NCI-H1092 treated with DMSO at 0.1 percent for 48 hours (cell line): ENCODE results near the gene GSTM1.

Source experiments
- DNase-seq: peaks from one replicate; lab custom pipeline; 2025; lab: John Stamatoyannopoulos, UW

The GSTM1 gene

DNA sequence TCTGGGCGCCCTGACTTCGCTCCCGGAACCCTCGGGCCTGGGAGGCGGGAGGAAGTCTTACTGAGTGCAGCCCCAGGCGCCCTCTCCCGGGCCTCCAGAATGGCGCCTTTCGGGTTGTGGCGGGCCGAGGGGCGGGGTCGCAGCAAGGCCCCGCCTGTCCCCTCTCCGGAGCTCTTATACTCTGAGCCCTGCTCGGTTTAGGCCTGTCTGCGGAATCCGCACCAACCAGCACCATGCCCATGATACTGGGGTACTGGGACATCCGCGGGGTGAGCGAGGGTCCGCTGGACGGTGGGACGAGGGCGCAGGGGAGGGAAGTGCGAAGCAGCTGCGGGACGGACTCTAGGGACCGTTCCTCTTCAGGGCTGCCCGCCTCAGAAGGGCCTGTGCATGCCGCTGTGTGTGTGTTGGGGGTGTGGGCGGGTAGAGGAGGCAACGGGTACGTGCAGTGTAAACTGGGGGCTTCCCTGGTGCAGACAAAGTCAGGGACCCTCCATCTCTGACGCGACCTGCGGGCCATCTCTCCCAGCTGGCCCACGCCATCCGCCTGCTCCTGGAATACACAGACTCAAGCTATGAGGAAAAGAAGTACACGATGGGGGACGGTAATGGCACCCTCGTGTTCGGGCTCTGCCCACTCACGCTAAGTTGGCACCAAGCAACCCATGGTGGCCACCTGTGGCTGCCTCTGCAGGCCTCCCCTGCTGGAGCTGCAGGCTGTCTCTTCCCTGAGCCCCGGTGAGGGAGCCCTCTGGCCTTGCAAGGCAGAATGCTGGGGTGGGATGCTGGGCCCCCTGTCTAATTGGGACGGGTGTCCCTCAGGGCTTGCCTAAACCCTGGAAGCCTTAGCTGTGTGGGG lies at the start of gene GSTM1:
Gene GSTM1, plus strand, starts transcription at position 177 of the 859 bp plus-strand sequence. Its CDS starts 57 bp downstream, at position 234.
- DNase-seq: no peak

DNA sequence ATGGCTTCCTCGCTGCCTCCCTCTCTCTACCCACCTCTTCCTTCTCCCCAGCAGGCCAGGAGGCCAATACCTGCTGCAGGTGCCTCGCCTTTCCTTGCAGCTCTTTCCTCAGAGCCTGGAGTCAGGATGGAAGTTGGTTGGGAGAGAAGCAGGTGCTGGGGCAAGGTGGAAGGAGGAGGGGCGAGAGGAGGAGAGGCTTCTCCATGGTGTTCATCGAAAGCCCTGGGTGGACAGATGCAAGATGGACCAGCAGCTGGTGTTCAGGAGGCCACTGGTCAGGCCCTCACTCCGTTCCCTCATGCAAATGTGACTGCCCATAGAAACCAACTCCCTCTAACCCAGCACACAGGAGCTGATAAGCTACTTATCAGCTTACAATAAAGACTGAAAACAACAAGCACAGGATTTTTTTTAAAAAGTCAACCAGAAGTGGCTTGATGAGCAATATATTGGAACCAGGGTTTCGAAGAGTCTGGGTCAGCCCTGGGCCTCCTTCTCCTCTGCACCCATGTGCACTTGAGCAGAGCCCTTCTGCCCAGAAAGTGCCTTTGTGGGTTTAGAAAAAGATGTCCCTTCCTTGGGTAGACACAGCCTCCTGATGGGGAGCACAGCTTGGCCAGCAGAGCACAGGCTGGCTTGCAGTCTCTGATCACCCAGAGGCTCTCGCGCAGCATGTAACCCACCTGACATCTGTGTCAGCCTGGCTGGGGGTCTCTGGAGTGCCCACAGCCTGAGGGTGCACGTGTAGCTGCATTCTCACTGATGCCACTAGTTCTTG lies 48.4 kb upstream of the GSTM1 start:
- no peak for DNase-seq

DNA sequence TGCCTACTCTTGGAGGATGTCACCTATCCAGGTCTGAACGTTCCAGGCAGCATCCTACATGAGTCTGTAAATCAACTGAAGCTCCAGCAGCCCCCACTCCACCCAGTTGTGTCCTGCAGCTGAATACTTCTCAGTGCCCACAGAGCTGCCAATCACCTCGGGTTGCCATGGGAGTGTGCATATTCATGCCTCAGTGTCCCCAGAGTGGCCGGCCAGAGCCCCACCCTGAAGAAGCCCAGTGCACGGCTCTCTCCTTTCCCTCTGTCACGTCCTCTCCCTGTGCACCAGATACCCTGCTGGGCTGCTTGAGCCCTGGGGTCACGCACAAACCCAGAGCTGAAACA lies 47.8 kb upstream of the GSTM1 start:
- DNase-seq: no peak

DNA sequence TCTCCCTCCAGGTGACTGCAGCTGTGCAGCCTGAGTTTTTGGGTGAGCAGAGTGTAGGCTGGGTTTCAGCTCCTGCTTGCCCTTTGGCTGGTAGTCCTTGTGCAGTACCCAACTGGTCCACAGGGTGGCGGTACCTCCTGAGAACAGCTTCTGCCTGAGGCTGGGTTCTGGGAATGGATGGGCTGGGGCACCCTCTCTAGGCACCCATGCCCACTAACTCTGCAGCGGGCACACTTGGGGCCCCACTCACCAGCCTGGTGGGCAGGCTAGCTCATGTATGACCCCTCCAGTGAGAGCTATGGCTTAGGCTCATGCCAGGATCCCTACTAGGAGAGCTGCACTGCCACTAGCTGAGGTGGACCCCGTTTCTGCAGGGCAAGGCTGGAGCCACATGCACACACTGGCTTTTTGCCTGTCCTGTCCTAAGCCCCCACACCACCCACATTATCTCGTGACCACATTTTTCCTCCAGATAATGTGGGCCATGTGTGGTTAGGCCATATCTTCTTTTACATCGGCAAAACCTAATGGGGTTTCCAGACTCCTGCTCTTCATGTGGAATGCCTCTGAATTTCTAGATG lies 47.2 kb upstream of the GSTM1 start:
- peak; percentile 45 for DNase-seq

DNA sequence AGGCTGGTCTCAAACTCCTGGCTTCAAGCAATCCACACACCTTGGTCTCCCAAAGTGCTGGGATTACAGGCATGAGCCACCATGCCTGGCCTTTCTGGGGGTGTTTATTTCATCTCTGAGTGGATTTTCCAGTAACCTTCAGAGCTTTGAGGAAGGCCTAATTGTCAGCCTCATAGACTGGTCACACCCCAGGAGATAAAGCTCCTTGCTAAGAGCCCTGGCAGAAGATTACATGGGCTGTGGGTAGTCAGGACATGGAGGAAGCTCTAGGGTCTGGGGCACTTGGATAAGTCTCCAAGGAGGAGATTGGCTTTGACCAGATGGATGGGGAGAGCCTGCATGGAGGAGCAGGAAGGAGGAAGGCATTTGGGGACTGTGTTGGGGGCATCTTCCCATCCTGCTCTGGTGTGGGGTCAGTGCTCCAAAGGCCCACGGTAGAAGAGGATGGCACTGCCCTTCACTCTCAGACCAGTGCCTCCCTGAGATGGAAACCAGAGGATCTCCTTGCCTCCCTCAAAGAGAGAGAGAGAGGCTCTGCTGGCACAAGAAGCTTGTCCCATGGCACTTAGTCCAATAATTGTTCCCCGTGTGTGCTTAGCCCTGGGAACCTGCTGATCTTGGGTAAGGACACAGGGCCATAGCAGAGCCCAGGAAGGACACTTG lies 46.4 kb upstream of the GSTM1 start:
- no peak for DNase-seq

DNA sequence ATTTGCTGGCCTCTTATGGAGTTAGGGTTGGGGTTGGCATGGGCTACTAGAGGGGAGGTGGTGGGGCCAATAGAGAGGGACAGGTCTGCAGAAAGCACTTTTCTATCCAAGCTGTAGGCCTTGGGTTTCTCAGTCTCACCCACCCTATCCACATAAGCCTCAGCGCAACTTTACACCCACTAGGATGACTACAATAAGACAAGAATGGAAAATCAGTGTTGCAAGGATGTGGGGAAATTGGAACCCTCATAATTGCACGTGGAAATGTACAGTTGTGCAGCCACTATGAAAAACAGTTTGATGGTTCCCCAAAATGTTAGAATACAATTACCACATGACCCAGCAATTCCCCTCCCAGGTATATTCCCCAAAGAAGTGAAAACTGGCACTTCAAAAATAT lies 45.8 kb upstream of the GSTM1 start:
- no peak for DNase-seq

DNA sequence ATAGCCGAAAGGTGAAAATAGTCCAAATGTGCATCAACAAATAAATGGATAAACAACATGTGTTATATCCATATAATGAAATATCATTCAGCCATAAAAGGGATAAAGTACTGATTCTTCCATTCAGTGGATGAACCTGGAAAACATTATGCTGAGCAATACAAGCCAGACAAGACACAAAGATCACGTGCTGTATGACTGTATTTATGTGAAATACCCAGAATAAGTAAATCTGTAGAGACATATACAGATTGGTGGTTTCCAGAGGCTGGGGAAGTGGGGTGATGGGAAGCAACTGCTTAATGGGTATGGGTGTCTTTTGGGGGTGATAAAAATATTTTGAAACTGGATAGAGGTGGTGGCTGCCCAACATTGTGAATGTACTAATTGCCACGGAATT lies 45.0 kb upstream of the GSTM1 start:
- no peak for DNase-seq

DNA sequence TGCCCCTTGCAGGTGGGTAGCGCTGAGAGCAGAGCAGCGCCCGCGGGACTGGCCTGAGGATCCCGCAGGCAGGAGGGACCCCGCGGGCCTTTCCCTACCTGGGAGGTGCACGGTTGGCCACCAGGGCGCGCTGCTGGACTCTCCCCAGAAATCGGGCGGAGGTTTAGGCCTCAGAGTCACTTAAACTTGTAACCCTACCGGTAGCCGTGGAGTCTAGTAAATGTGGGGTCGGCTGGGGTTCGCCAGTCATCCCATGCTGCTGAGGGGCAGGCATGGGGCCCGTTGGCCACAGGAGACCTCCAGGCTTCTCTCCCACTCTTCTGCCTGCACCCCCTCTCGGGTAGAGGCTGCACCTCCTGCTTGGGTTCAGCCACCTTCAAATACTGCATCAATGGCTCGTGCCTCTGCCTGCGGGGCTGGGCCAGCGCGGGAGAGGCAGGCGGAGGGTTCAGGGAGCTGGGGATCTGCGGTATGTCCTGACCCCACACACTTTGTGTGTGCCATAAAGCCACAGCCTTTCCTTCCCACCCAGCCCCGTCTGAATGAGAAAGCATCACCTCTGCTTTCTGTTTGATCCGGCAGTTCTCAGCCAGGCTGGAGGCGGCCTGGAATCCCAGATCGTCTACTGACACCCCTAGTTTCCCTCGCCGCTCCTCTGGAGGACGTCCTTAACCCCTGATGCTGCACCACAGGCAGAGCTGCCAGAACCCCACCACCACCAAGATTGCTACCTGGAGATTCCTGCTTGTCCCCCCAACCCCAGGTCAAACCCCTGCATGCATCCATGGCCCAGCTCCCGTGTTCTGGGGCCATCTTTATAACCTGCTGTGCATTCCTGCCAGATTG lies 44.0 kb upstream of the GSTM1 start:
- DNase-seq: peak; percentile 57

DNA sequence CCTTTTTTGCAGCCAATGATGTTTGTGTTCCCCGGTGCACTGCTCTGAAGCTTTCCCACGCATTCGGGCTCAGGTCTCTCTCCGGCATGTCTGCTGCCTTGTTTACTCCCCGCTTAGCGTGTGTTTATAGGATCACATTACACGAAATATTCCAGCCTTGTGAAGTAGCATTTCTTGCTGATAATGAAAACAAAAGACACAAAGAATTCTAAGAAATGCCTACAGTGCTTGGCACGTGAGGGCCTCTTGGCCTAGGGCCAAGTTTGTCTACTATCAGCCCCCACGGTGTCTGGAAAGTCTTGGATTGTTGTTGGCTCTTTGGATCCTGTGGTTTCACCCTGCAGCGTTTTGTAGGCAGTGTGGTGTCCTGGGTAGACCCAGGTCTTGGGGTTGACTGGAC lies 42.9 kb upstream of the GSTM1 start:
- no peak for DNase-seq

DNA sequence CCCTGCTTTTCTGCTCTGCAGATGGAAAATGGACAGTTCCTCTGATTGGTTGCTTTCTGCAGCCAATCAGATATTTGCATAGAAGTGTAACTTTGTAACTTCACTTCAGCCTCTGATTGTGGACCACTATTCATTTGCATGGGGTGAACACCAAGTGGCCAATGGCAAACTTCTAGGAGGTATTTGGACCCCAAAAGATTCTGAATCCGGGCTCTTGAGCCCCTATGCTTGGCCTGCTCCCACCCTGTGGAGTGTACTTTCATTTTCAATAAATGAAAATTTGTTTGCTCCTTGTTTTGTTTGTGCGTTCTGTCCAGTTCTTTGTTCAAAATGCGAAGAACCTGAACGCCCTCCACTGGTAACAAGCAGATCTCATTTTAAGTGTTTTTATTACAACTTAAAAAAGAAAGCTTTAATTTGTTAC lies 38.1 kb upstream of the GSTM1 start:
- peak; percentile 43 for DNase-seq

DNA sequence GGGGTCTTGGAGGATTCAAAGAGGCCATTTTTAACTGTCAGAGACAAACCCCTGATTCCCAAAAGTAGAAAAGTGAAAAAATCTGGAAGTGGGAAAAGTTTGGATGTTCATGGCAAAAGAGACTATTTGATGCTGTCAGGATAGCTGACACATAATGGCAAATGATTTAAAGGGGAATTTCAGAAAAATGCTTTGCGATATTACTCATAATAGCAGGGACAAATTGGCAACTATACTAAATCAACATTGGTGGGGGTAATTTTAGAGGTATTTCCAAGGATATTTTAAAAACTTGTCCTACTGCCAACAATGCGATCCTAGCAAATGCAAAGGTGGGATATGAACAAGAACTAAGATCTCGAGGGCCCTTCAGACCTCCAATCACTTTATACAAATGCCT lies 37.0 kb upstream of the GSTM1 start:
- DNase-seq: no peak

DNA sequence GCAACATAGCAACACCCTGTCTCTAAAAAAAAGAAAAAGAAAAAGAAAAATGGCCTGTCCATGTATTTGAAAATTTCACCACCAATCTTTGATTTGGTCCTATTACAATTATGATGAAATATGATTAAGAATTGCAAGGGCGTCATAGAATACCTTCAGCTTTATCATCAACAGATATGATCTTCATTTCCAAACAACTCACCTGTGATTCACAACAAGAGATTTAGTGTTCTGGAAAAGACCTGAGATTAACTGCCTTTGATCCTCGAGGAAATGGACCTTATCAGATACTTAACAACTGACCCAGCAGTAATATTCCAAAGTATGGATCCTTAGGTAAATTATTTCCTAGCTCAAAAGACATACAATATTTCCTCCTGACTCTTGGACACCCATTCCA lies 35.2 kb upstream of the GSTM1 start:
- no peak for DNase-seq

DNA sequence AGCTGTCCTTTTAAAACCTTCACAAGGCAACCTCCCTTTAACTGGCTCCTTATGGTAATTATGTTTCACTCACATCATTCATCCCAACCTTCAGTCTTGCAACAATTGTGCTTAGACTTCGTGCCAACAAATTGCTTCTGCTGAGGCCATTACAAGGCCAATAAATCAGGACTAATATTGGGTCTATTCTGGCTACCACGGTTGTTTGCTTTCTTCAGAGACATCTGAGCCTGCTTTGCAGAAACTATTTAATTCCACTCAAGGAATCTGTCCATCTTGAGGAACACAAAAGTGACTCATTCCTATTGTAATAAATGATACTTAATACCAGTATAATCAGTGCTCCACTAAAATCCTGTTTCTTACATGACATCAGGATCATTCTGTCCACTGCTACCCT lies 34.3 kb upstream of the GSTM1 start:
- DNase-seq: no peak

DNA sequence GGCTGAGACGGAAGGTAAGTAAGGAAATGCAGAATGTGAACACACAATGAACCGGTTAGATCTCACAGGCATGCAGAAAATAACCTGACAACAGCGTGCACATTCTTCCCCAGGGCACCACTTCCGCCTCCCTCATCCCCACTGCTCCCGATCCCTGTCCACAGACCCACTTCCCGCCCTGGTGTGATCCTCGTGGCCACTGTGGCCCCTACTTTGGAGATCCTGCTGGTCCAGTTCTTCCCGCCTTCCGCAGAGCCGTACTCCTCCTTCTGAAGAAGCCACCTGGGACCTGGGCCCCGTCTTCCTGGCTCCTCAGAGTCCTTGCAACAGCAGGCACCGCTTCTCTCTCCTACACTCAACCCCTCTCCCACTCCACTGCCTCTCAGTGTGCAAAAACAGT lies 33.1 kb upstream of the GSTM1 start:
- DNase-seq: no peak

DNA sequence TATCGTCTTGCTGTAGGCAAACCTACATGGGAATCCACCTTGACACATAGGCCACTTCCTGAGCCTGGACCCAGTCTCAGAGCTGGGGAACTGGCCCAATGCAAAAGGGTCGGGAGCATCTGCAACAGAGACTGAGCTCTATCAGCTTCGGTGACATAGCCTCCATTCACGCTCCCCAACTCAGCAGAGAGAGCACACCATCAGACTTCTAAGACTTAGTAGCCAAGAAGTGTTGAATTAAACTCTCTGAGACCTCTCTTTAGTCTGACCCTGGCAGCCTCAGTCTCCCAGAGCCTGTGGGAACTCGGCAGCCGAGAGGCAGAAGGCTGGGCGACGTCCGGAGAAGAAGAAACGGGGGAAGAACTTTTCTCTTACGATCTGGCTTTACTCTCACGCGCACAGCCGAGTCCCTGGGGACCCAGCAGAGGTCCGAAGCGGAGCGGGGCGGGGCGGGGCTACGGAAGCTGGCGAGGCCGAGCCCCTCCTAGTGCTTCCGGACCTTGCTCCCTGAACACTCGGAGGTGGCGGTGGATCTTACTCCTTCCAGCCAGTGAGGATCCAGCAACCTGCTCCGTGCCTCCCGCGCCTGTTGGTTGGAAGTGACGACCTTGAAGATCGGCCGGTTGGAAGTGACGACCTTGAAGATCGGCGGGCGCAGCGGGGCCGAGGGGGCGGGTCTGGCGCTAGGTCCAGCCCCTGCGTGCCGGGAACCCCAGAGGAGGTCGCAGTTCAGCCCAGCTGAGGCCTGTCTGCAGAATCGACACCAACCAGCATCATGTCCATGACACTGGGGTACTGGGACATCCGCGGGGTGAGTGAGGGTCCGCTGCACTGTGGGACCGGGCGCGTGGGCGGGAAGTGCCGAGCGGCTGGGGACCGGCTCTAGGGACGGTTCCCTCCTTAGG lies 31.8 kb upstream of the GSTM1 start, which contains the start of gene GSTM4:
Gene GSTM4, plus strand, starts transcription at position 485 of the 905 bp plus-strand sequence. Its CDS starts 291 bp downstream, at position 776.
- DNase-seq: peak; percentile 19

DNA sequence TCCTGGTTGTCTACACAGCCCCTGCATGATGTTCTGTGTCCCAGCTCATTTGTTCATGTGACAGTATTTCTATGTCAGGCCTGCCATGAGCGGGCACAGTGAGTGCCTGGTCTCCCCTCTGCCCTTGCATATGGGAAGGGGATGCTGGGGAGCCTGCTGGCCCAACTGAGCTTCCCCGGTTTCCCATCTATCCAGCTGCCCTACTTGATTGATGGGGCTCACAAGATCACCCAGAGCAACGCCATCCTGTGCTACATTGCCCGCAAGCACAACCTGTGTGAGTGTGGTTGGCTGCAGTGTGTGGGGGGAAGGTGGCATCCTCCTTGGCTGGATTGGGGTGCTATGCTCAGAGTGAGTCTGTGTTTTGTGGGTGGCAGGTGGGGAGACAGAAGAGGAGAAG lies 30.2 kb upstream of the GSTM1 start:
- no peak for DNase-seq

DNA sequence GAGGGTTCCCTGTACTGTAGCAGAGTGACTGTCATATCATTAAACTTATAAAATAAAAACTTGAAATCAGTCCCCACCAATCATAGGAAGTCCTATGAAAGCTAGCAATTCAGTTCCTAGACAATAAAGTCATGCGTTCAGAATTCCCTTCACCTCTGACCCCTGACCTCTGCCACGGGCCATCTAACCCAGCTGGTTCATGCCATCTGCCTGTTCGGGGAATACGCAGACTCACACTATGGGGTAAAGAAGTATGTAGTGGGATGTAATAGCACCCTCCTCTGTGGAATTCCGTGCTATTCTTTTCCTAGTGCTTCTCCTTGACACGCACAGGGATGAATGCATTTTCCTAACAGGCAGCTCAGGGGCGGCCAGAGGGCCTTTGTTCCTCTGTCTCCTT lies 29.6 kb upstream of the GSTM1 start:
- DNase-seq: no peak

DNA sequence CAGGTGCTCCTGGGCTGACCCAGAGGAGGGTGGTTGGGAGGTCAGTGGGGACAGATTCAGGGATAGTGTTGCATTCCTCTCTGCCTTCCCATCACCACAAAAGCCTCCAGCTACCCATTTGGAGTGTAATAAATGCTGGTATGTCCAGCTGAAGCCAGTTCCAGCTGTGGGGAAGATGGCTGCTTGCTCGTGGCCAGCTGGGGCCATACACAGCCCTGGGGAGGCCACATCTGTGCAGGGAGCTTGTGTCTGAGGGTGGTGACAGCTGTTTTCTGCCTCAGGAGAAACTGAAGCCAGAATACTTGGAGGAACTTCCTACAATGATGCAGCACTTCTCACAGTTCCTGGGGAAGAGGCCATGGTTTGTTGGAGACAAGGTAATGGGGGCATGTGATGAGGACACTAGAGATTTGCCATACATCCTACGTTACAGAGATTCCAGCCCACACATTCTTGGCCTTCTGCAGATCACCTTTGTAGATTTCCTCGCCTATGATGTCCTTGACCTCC lies 29.0 kb upstream of the GSTM1 start:
- no peak for DNase-seq

DNA sequence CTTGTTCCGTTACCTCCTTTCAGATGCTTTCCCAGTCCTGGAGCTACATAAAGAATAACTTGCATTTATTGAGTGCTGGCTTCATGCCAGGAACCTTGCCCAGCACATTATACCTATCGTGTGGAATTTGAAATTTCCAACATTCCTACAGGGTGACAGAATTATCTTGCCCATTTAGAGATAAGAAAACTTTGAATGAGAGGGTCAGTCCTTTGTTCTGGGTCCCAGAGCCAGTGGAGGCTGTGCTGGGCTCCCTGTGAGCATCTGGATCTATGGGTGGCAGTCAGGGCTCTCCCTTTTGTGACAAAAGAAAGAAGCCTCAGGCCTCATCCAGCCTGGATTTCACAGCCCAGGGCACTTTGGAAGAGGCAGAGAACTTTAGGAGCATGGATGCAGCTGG lies 28.5 kb upstream of the GSTM1 start:
- DNase-seq: no peak
